ENCODE measurements around the gene KEAP1.

DNA sequence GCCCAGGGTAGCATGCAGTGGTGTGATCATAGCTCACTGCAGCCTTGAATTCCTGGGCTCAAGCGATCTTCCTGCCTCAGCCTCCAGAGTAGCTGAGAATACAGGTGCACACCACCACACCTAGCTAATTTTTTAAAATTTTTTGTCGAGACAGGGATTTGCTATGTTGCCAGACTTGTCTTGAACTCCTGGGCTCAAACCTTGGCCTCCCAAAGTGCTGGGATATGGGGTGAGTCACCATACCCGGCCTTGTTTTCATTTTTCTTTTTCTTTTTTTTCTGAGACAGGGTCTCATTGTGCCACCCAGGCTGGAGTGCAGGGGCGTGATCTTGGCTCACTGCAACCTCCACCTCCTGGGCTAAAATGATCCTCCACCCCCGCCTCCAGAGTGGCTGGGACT, 38.7 kb downstream of the KEAP1 start:
- TF ChIP-seq, protein P1, sequence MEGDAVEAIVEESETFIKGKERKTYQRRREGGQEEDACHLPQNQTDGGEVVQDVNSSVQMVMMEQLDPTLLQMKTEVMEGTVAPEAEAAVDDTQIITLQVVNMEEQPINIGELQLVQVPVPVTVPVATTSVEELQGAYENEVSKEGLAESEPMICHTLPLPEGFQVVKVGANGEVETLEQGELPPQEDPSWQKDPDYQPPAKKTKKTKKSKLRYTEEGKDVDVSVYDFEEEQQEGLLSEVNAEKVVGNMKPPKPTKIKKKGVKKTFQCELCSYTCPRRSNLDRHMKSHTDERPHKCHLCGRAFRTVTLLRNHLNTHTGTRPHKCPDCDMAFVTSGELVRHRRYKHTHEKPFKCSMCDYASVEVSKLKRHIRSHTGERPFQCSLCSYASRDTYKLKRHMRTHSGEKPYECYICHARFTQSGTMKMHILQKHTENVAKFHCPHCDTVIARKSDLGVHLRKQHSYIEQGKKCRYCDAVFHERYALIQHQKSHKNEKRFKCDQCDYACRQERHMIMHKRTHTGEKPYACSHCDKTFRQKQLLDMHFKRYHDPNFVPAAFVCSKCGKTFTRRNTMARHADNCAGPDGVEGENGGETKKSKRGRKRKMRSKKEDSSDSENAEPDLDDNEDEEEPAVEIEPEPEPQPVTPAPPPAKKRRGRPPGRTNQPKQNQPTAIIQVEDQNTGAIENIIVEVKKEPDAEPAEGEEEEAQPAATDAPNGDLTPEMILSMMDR (IDR thresholded peaks at IDR 0.05), result no peak
- TF ChIP-seq EP300 (IDR thresholded peaks at IDR 0.05) (no peak), POLR2A (IDR thresholded peaks at IDR 0.05) (no peak), POLR2AphosphoS5 (IDR thresholded peaks at IDR 0.05) (no peak)

Measured in suprapubic skin (tissue), 4 donors.